ENCODE results near the gene PDIA6. TPM values are rescaled to one million over a fixed set of nuclear protein-coding genes. Genes with fewer than 3 reads are reported as not detected.

Gene PDIA6
- total and polyA plus RNA-seq, 10 of the 15 experiments (the other 5 are each of a cell fraction or from before 2014, with no cell fraction given) = 148 to 526 (median 209) TPM

DNA sequence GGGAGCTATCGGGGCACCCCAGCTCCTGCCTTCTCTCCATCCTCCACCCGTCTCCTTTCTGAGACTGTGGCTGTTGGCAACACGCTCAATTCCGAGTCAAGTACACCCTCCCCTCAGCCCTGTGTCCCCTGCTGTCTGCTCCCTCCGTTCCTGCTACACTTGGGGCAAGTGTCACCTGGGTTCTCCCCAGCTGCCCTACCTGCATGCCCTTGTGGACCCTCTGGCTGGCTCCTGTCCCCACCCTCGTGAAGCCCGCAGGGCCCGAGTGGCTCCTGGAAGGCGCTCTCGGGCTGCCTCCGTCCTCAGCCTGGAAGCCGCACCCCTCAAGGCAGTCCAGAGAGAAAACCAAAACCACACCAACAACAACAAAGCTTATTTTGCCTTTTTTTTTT lies 33.9 kb downstream of the PDIA6 start:
- no peak overlapping the region for H3K4me3 ChIP-seq
- H3K4me1 ChIP-seq (ENCODE audit: control insufficient read depth, insufficient read depth, low read length) = no peaks in the 10 kb centered on the region
- DNase-seq (ENCODE audit: low read depth, low spot score) = no peak
- POLR2A ChIA-PET = no interaction called here
- H3K9me3 ChIP-seq (replicated peaks; ENCODE audit: control insufficient read depth, insufficient read depth, low read length) = no peaks in the 10 kb centered on the region
- RAD21 ChIA-PET (ENCODE audit: unreplicated experiment) = no interaction called here
- H2AFZ ChIP-seq (ENCODE audit: control insufficient read depth, low read depth, low read length) = no peak overlapping the region
- no peak overlapping the region for H3K9ac ChIP-seq (ENCODE audit: control insufficient read depth, insufficient read depth, low read length)
- BruUV-seq (replicated peaks) = no TSS peak
- H3K36me3 ChIP-seq (ENCODE audit: control insufficient read depth in 2 of 2, insufficient read depth in 2 of 2, low read length in 1 of 2) = peaks cover 21 to 35% of the 10 kb centered on the region in 2 experiments
- TF ChIP-seq STAT3 (IDR thresholded peaks at IDR 0.05; ENCODE audit: low read depth, low read length) = no peak
- no peak for TF ChIP-seq POLR2AphosphoS2 (IDR thresholded peaks at IDR 0.05; ENCODE audit: low read depth, low read length)
- TF ChIP-seq STAT1 (conservative IDR thresholded peaks at IDR 0.05) = no peak
- TF ChIP-seq, protein P1, sequence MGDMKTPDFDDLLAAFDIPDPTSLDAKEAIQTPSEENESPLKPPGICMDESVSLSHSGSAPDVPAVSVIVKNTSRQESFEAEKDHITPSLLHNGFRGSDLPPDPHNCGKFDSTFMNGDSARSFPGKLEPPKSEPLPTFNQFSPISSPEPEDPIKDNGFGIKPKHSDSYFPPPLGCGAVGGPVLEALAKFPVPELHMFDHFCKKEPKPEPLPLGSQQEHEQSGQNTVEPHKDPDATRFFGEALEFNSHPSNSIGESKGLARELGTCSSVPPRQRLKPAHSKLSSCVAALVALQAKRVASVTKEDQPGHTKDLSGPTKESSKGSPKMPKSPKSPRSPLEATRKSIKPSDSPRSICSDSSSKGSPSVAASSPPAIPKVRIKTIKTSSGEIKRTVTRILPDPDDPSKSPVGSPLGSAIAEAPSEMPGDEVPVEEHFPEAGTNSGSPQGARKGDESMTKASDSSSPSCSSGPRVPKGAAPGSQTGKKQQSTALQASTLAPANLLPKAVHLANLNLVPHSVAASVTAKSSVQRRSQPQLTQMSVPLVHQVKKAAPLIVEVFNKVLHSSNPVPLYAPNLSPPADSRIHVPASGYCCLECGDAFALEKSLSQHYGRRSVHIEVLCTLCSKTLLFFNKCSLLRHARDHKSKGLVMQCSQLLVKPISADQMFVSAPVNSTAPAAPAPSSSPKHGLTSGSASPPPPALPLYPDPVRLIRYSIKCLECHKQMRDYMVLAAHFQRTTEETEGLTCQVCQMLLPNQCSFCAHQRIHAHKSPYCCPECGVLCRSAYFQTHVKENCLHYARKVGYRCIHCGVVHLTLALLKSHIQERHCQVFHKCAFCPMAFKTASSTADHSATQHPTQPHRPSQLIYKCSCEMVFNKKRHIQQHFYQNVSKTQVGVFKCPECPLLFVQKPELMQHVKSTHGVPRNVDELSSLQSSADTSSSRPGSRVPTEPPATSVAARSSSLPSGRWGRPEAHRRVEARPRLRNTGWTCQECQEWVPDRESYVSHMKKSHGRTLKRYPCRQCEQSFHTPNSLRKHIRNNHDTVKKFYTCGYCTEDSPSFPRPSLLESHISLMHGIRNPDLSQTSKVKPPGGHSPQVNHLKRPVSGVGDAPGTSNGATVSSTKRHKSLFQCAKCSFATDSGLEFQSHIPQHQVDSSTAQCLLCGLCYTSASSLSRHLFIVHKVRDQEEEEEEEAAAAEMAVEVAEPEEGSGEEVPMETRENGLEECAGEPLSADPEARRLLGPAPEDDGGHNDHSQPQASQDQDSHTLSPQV (IDR thresholded peaks at IDR 0.05) = no peak
- TF ChIP-seq NR2C1 (IDR thresholded peaks at IDR 0.05) = no peak
- TF ChIP-seq ZSCAN29 (IDR thresholded peaks at IDR 0.05) = no peak
- TF ChIP-seq, protein P2, sequence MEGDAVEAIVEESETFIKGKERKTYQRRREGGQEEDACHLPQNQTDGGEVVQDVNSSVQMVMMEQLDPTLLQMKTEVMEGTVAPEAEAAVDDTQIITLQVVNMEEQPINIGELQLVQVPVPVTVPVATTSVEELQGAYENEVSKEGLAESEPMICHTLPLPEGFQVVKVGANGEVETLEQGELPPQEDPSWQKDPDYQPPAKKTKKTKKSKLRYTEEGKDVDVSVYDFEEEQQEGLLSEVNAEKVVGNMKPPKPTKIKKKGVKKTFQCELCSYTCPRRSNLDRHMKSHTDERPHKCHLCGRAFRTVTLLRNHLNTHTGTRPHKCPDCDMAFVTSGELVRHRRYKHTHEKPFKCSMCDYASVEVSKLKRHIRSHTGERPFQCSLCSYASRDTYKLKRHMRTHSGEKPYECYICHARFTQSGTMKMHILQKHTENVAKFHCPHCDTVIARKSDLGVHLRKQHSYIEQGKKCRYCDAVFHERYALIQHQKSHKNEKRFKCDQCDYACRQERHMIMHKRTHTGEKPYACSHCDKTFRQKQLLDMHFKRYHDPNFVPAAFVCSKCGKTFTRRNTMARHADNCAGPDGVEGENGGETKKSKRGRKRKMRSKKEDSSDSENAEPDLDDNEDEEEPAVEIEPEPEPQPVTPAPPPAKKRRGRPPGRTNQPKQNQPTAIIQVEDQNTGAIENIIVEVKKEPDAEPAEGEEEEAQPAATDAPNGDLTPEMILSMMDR (IDR thresholded peaks at IDR 0.05 in 2 of 3, conservative IDR thresholded peaks at IDR 0.05 in 1 of 3; ENCODE audit: control insufficient read depth in 2 of 3, extremely low read depth in 1 of 3, insufficient read depth in 1 of 3, low read depth in 3 of 3, low read length in 3 of 3) = no peak
- no peak for TF ChIP-seq RAD21 (IDR thresholded peaks at IDR 0.05; ENCODE audit: insufficient read depth, low read depth, low read length)
- no peak for TF ChIP-seq SP1 (IDR thresholded peaks at IDR 0.05; ENCODE audit: low read depth, low read length)
- TF ChIP-seq DPF2 (IDR thresholded peaks at IDR 0.05) = no peak
- TF ChIP-seq IRF4 (IDR thresholded peaks at IDR 0.05; ENCODE audit: low read depth, low read length) = no peak
- TF ChIP-seq, protein P3, sequence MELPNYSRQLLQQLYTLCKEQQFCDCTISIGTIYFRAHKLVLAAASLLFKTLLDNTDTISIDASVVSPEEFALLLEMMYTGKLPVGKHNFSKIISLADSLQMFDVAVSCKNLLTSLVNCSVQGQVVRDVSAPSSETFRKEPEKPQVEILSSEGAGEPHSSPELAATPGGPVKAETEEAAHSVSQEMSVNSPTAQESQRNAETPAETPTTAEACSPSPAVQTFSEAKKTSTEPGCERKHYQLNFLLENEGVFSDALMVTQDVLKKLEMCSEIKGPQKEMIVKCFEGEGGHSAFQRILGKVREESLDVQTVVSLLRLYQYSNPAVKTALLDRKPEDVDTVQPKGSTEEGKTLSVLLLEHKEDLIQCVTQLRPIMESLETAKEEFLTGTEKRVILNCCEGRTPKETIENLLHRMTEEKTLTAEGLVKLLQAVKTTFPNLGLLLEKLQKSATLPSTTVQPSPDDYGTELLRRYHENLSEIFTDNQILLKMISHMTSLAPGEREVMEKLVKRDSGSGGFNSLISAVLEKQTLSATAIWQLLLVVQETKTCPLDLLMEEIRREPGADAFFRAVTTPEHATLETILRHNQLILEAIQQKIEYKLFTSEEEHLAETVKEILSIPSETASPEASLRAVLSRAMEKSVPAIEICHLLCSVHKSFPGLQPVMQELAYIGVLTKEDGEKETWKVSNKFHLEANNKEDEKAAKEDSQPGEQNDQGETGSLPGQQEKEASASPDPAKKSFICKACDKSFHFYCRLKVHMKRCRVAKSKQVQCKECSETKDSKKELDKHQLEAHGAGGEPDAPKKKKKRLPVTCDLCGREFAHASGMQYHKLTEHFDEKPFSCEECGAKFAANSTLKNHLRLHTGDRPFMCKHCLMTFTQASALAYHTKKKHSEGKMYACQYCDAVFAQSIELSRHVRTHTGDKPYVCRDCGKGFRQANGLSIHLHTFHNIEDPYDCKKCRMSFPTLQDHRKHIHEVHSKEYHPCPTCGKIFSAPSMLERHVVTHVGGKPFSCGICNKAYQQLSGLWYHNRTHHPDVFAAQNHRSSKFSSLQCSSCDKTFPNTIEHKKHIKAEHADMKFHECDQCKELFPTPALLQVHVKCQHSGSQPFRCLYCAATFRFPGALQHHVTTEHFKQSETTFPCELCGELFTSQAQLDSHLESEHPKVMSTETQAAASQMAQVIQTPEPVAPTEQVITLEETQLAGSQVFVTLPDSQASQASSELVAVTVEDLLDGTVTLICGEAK (IDR thresholded peaks at IDR 0.05; ENCODE audit: borderline replicate concordance) = no peak
- no peak overlapping the region for H3K4me2 ChIP-seq (ENCODE audit: control insufficient read depth, insufficient read depth)
- no peaks in the 10 kb centered on the region for H3K27me3 ChIP-seq (replicated peaks in 1 of 2; ENCODE audit: control insufficient read depth in 2 of 2, insufficient read depth in 2 of 2, low read length in 1 of 2)
- no peak overlapping the region for H3K27ac ChIP-seq (ENCODE audit: control insufficient read depth, insufficient read depth)
- H3K79me2 ChIP-seq (ENCODE audit: control insufficient read depth, insufficient read depth, low read length) = no peaks in the 10 kb centered on the region
- FAIRE-seq = no peak
- CTCF ChIA-PET = no interaction called here
- SMC1A ChIA-PET (ENCODE audit: uncharacterized antibody, unreplicated experiment) = no interaction called here
- WGBS (ENCODE audit: insufficient coverage, insufficient replicate concordance, low lambda C conversion rate, missing lambda C conversion rate) = 88% methylated on average over 11 of the region's 12 CpGs
- intact Hi-C loops (cut with micrococcal nuclease; ENCODE audit: unreplicated experiment) (no loop called here), in situ Hi-C loops (cut with MboI) (no loop called here)
- H4K20me1 ChIP-seq (ENCODE audit: control insufficient read depth, insufficient read depth) = no peaks in the 10 kb centered on the region
- no peak for ATAC-seq

Data from GM12878 (cell line).